SK-N-SH (cell line): ENCODE measurements around the gene TTC3. TPM values are rescaled to one million over a fixed set of nuclear protein-coding genes. Genes with fewer than 3 reads are reported as not detected.

Experiments
- CTCF ChIA-PET: fragments of 300-600, 350-600 bp; formaldehyde crosslinking; extraction: SDS; loops from one replicate; lab custom pipeline; 2021; lab: Yijun Ruan, JAX
- POLR2A ChIA-PET: fragments of 350-600 bp; sonication (Branson Sonifier 250); formaldehyde crosslinking; extraction: SDS; loops from one replicate; lab custom pipeline; 2020; ENCODE audit warnings: antibody characterized with exemption, inconsistent platforms; lab: Yijun Ruan, JAX
- DNase-seq: peaks from one replicate; pipeline ENCODE4 v3.0.0; 2012
- H2AFZ ChIP-seq: fragments of 200-600 bp; sonication (generic); 2 replicates; pipeline ENCODE4 v1.8.1; 2016; ENCODE audit warnings: antibody characterized with exemption, mild to moderate bottlenecking, low read depth
- H3F3A ChIP-seq: fragments of 200-600 bp; sonication (generic); replicated peaks from 2 replicates; pipeline ENCODE3; 2016; ENCODE audit warnings: antibody characterized with exemption, mild to moderate bottlenecking; ENCODE audit not compliant: insufficient read depth
- H3K27ac ChIP-seq, 2 experiments: fragments of 200-500 bp in 1 of 2; fragments of 200-600 bp in 1 of 2; sonication (Bioruptor generic) in 1 of 2; sonication (generic), shearing (Covaris generic) in 1 of 2; 2 replicates each; pipeline versions ENCODE4 v1.5.1 to v1.6.1; 2014 to 2016; ENCODE audit warnings: low read depth in 2 of 2, inconsistent platforms in 1 of 2, low read length in 1 of 2, mild to moderate bottlenecking in 1 of 2, mixed read lengths in 1 of 2
- H3K27me3 ChIP-seq: fragments of 200-600 bp; sonication (generic), shearing (Covaris generic); 2 replicates; pipeline ENCODE4 v1.6.1; 2016; ENCODE audit warnings: mixed run types; ENCODE audit not compliant: insufficient read depth
- H3K36me3 ChIP-seq, 2 experiments: fragments of 200-500 bp in 1 of 2; fragments of 200-600 bp in 1 of 2; sonication (Bioruptor generic) in 1 of 2; sonication (generic) in 1 of 2; replicated peaks in 1 of 2; 2 replicates each; pipeline versions ENCODE3 to v1.5.1; 2014 to 2016; ENCODE audit warnings: low read length in 1 of 2, mild to moderate bottlenecking in 1 of 2; ENCODE audit not compliant: insufficient read depth in 2 of 2, control insufficient read depth in 1 of 2
- H3K4me1 ChIP-seq, 2 experiments: fragments of 200-500 bp in 1 of 2; fragments of 200-600 bp in 1 of 2; sonication (Bioruptor generic) in 1 of 2; sonication (generic), shearing (Covaris generic) in 1 of 2; 2 replicates each; pipeline versions ENCODE4 v1.5.1 to v1.6.1; 2014 to 2016; ENCODE audit warnings: low read depth in 1 of 2, low read length in 1 of 2, mixed run types in 1 of 2; ENCODE audit not compliant: insufficient read depth in 2 of 2, control insufficient read depth in 1 of 2
- H3K4me2 ChIP-seq: fragments of 200-600 bp; sonication (generic), shearing (Covaris generic); 2 replicates; pipeline ENCODE4 v1.6.1; 2017; ENCODE audit warnings: mixed run types
- H3K4me3 ChIP-seq, 2 experiments: fragments of 200-500 bp in 1 of 2; fragments of 200-600 bp in 1 of 2; sonication (Bioruptor generic) in 1 of 2; sonication (generic), shearing (Covaris generic) in 1 of 2; 2 replicates each; pipeline versions ENCODE4 v1.5.1 to v1.8.1; 2014 to 2016; ENCODE audit warnings: low read depth in 2 of 2, inconsistent platforms in 1 of 2, low read length in 1 of 2, mild to moderate bottlenecking in 1 of 2, mixed read lengths in 1 of 2, moderate library complexity in 1 of 2
- H3K79me2 ChIP-seq: fragments of 200-600 bp; sonication (generic); 2 replicates; pipeline ENCODE4 v1.8.1; 2017; ENCODE audit warnings: mild to moderate bottlenecking; ENCODE audit not compliant: insufficient read depth
- H3K9ac ChIP-seq: fragments of 200-600 bp; sonication (generic); 2 replicates; pipeline ENCODE4 v1.6.1; 2017; ENCODE audit warnings: mixed run types
- H3K9me2 ChIP-seq: fragments of 200-600 bp; sonication (generic); 2 replicates; pipeline ENCODE4 v1.6.1; 2017; ENCODE audit warnings: mixed run types
- H3K9me3 ChIP-seq: fragments of 200-600 bp; sonication (generic); 2 replicates; pipeline ENCODE4 v1.6.1; 2017; ENCODE audit warnings: mixed run types, mild to moderate bottlenecking, moderate library complexity
- H4K20me1 ChIP-seq: fragments of 200-600 bp; sonication (generic); 2 replicates; pipeline ENCODE4 v1.6.1; 2017; ENCODE audit warnings: mild to moderate bottlenecking, mixed run types; ENCODE audit not compliant: insufficient read depth
- CHD2 ChIP-seq: fragments of 150-350 bp; IDR thresholded peaks from 2 replicates; pipeline ENCODE4 v1.6.1; 2018; ENCODE audit warnings: low read length; ENCODE audit not compliant: partially characterized antibody
- EP300 ChIP-seq, 2 experiments: IDR thresholded peaks; 2 replicates each; pipeline versions ENCODE4 v1.4.0 to v1.6.1; 2012; ENCODE audit warnings: borderline replicate concordance in 1 of 2, low read depth in 1 of 2, low read length in 1 of 2
- FOSL2 ChIP-seq: IDR thresholded peaks from 2 replicates; pipeline ENCODE4 v1.4.0; 2012; ENCODE audit warnings: low read depth, mild to moderate bottlenecking, moderate library complexity, borderline replicate concordance
- FOXJ3 ChIP-seq: sonication (generic); formaldehyde crosslinking; IDR thresholded peaks from 2 replicates; pipeline ENCODE4 v1.5.1; 2020; ENCODE audit warnings: mild to moderate bottlenecking, missing genetic modification reagents
- GABPA ChIP-seq: IDR thresholded peaks from 2 replicates; pipeline ENCODE4 v1.4.0; 2012; ENCODE audit warnings: low read depth, mild to moderate bottlenecking
- IRF3 ChIP-seq: fragments of 150-350 bp; IDR thresholded peaks from 2 replicates; pipeline ENCODE4 v1.6.1; 2016; ENCODE audit warnings: mild to moderate bottlenecking, low read depth, low read length
- JUND ChIP-seq: IDR thresholded peaks from 2 replicates; pipeline ENCODE4 v1.4.0; 2012
- MEF2A ChIP-seq: IDR thresholded peaks from 2 replicates; pipeline ENCODE4 v1.4.0; 2012; ENCODE audit warnings: low read depth, borderline replicate concordance
- MXI1 ChIP-seq: IDR thresholded peaks from 2 replicates; pipeline ENCODE4 v1.6.1; 2012; ENCODE audit warnings: mild to moderate bottlenecking, low read depth, low read length, improper control_type of control experiment
- NRF1 ChIP-seq: IDR thresholded peaks from 2 replicates; pipeline ENCODE4 v1.6.1; 2012; ENCODE audit warnings: low read depth, mild to moderate bottlenecking, low read length
- POLR2AphosphoS5 ChIP-seq: IDR thresholded peaks from 2 replicates; pipeline ENCODE4 v1.6.1; 2012; ENCODE audit warnings: low read depth, low read length
- RAD21 ChIP-seq: IDR thresholded peaks from 2 replicates; pipeline ENCODE4 v1.6.1; 2012; ENCODE audit warnings: mild to moderate bottlenecking, low read length
- RFX5 ChIP-seq: IDR thresholded peaks from 2 replicates; pipeline ENCODE4 v1.6.1; 2012; ENCODE audit warnings: mild to moderate bottlenecking, improper control_type of control experiment, low read length
- SIN3A ChIP-seq: IDR thresholded peaks from 2 replicates; pipeline ENCODE4 v1.6.1; 2012; ENCODE audit warnings: low read depth, mild to moderate bottlenecking, low read length, moderate library complexity, borderline replicate concordance
- SMC3 ChIP-seq: IDR thresholded peaks from 2 replicates; pipeline ENCODE4 v1.6.1; 2012; ENCODE audit warnings: low read depth, low read length, improper control_type of control experiment
- TCF12 ChIP-seq: IDR thresholded peaks from 2 replicates; pipeline ENCODE4 v1.4.0; 2012
- TEAD4 ChIP-seq: IDR thresholded peaks from 2 replicates; pipeline ENCODE4 v1.4.0; 2012; ENCODE audit warnings: mild to moderate bottlenecking, borderline replicate concordance; ENCODE audit not compliant: insufficient read depth
- YY1 ChIP-seq: IDR thresholded peaks from 2 replicates; pipeline ENCODE4 v1.4.0; 2012; ENCODE audit warnings: low read depth, mild to moderate bottlenecking
- WGBS: methylation state at CpG from one replicate; pipeline ENCODE4 v1.1.6; 2017; ENCODE audit warnings: low lambda C conversion rate; 5-methylcytosine and 5-hydroxymethylcytosine counted together
- polyA plus RNA-seq, 3 experiments: library from polyadenylated mRNA; depleted of rRNA; stranded (reverse); fragments of >200 nt; gene quantifications; 2 replicates each; pipeline ENCODE4 v1.2.3, GENCODE V29; 2012
- TF ChIP-seq, protein P1 (sequence below): IDR thresholded peaks from 2 replicates; pipeline ENCODE4 v1.4.0; 2012; ENCODE audit warnings: low read depth, borderline replicate concordance
- TF ChIP-seq, protein P2 (sequence below): IDR thresholded peaks from 2 replicates; pipeline ENCODE4; 2012
- TF ChIP-seq, protein P3 (sequence below): IDR thresholded peaks from 2 replicates; pipeline ENCODE4 v1.4.0; 2012; ENCODE audit warnings: low read depth

The TTC3 gene
- polyA plus RNA-seq, 1 of the 3 experiments (the other 2 are of a cell fraction) = 35.7 TPM

GRCh38 chr21:37032293-37032692 lies 40.8 kb upstream of the TTC3 start:
- Histone ChIP-seq H2AFZ (no peak overlapping the region), H3K9ac (no peak overlapping the region), H3F3A (peaks cover 16% of the 10 kb centered on the region), H3K27me3 (0 out of 2 replicates have a peak, but pooled peaks cover 5% of the 10 kb centered on the region), H3K9me3 (no peaks in the 10 kb centered on the region), H3K79me2 (no peaks in the 10 kb centered on the region)
- 65% methylated on average over 5 of the region's 5 CpGs for WGBS
- DNase-seq = no peak
- TF ChIP-seq, protein P1, sequence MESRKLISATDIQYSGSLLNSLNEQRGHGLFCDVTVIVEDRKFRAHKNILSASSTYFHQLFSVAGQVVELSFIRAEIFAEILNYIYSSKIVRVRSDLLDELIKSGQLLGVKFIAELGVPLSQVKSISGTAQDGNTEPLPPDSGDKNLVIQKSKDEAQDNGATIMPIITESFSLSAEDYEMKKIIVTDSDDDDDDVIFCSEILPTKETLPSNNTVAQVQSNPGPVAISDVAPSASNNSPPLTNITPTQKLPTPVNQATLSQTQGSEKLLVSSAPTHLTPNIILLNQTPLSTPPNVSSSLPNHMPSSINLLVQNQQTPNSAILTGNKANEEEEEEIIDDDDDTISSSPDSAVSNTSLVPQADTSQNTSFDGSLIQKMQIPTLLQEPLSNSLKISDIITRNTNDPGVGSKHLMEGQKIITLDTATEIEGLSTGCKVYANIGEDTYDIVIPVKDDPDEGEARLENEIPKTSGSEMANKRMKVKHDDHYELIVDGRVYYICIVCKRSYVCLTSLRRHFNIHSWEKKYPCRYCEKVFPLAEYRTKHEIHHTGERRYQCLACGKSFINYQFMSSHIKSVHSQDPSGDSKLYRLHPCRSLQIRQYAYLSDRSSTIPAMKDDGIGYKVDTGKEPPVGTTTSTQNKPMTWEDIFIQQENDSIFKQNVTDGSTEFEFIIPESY = no peak
- TF ChIP-seq MXI1 = no peak
- no peak for TF ChIP-seq FOXJ3 (CRISPR knock-in tag)
- TF ChIP-seq, protein P2, sequence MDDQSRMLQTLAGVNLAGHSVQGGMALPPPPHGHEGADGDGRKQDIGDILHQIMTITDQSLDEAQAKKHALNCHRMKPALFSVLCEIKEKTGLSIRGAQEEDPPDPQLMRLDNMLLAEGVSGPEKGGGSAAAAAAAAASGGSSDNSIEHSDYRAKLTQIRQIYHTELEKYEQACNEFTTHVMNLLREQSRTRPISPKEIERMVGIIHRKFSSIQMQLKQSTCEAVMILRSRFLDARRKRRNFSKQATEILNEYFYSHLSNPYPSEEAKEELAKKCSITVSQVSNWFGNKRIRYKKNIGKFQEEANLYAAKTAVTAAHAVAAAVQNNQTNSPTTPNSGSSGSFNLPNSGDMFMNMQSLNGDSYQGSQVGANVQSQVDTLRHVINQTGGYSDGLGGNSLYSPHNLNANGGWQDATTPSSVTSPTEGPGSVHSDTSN = no peak
- TF ChIP-seq, protein P3, sequence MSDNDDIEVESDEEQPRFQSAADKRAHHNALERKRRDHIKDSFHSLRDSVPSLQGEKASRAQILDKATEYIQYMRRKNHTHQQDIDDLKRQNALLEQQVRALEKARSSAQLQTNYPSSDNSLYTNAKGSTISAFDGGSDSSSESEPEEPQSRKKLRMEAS = no peak
- TF ChIP-seq RFX5 = no peak
- TF ChIP-seq CHD2 = no peak
- TF ChIP-seq TEAD4 = no peak
- TF ChIP-seq SMC3 = no peak
- TF ChIP-seq, all 33 proteins: peak for 0
- Histone ChIP-seq H3K4me3 (no peak overlapping the region), H4K20me1 (no peaks in the 10 kb centered on the region), H3K4me2 (peak overlapping the region; percentile 19; the same call in 1 of the 2 replicates), H3K9me2 (no peaks in the 10 kb centered on the region), H3K36me3 (no peaks in the 10 kb centered on the region), H3K4me1 (peaks cover 0 to 4% of the 10 kb centered on the region in 2 experiments; a peak in 1 of 4 replicates), H3K27ac (no peak overlapping the region)
- ChIA-PET POLR2A (no interaction called here), CTCF (interaction anchor here (0.6 to 1.6 kb wide), 2 partner anchors 22 to 381 kb away, joined by 3 to 5 read pairs; no protein-coding TSS in a partner anchor)

GRCh38 chr21:37032877-37033471 lies 40.1 kb upstream of the TTC3 start:
- Histone ChIP-seq H3K4me1 (peaks cover 0 to 4% of the 10 kb centered on the region in 2 experiments; a peak in 1 of 4 replicates), H3K79me2 (no peaks in the 10 kb centered on the region), H4K20me1 (no peaks in the 10 kb centered on the region), H3F3A (peaks cover 16% of the 10 kb centered on the region), H3K36me3 (no peaks in the 10 kb centered on the region), H3K9me2 (no peaks in the 10 kb centered on the region), H3K9ac (no peak overlapping the region), H3K4me3 (no peak overlapping the region), H2AFZ (no peak overlapping the region), H3K27me3 (0 out of 2 replicates have a peak, but pooled peaks cover 5% of the 10 kb centered on the region), H3K9me3 (no peaks in the 10 kb centered on the region), H3K4me2 (peak overlapping the region; percentile 19; the same call in 1 of the 2 replicates), H3K27ac (no peak overlapping the region)
- WGBS = 20% methylated on average over 4 of the region's 4 CpGs
- POLR2A ChIA-PET = no interaction called here
- DNase-seq = no peak
- CTCF ChIA-PET = no interaction called here
- TF ChIP-seq MXI1 = no peak
- peak; percentile 93 for TF ChIP-seq JUND
- no peak for TF ChIP-seq FOXJ3 (CRISPR knock-in tag)
- TF ChIP-seq RAD21 = no peak
- TF ChIP-seq, protein P2 = peak; percentile 89
- no peak for TF ChIP-seq GABPA
- peak; percentile 97 for TF ChIP-seq FOSL2
- TF ChIP-seq SMC3 = no peak
- TF ChIP-seq MEF2A = peak; percentile 40; the same call in 1 of the 2 replicates
- TF ChIP-seq POLR2AphosphoS5 = 0 out of 2 replicates have a peak, but pooled peaks have one; percentile 46
- no peak for TF ChIP-seq CHD2
- 0 out of 4 replicates have a peak, but pooled peaks of 1 of the 2 experiments have one; percentile 12 for TF ChIP-seq EP300 (IDR thresholded peaks at IDR 0.05; ENCODE audit: borderline replicate concordance in 1 of 2, low read depth in 1 of 2, low read length in 1 of 2)
- no peak for TF ChIP-seq SIN3A
- TF ChIP-seq IRF3 = no peak
- TF ChIP-seq TCF12 = peak; percentile 75
- TF ChIP-seq YY1 = no peak
- TF ChIP-seq NRF1 = no peak
